HCT116 (cell line): Measurements from ENCODE around the gene DNASE1L1. TPM values are rescaled to one million over a fixed set of nuclear protein-coding genes. Genes with fewer than 3 reads are reported as not detected.

Source experiments
- ATAC-seq: fragments of 200-7000 bp; cut with Tn5 transposase; 2 replicates; pipeline ENCODE4 v1.9.1; 2020; ENCODE audit warnings: mild to moderate bottlenecking, moderate library complexity
- BruUV-seq: library from RNA; stranded (reverse); fragments of 400-500 nt; replicated peaks from 2 replicates; lab custom pipeline; 2021; lab: Mats Ljungman, UMichigan
- CTCF ChIA-PET: fragments of 300-600 bp; sonication (Branson Sonifier 250); formaldehyde crosslinking; loops from one replicate; lab custom pipeline; 2021; ENCODE audit warnings: antibody characterized with exemption; lab: Charles Lee
- POLR2A ChIA-PET: fragments of 300-600, 350-600 bp; sonication (Branson Sonifier 250); formaldehyde crosslinking; loops from one replicate; lab custom pipeline; 2021; ENCODE audit warnings: antibody characterized with exemption; lab: Charles Lee
- RAD21 ChIA-PET, 2 experiments: fragments of 300-600 bp; sonication (Branson Sonifier 250); formaldehyde crosslinking; loops; one replicate each; lab custom pipeline; 2023; ENCODE audit warnings: low total read pairs in 2 of 2; ENCODE audit not compliant: uncharacterized antibody in 2 of 2, unreplicated experiment in 2 of 2, low non-redundant PET in 1 of 2; lab: Charles Lee
- DNase-seq: peaks from one replicate; pipeline ENCODE4 v3.0.0-alpha.2; 2010; ENCODE audit warnings: low read depth, low spot score
- H2AFZ ChIP-seq: fragments of 200-600 bp; shearing (Covaris generic), sonication (generic); 2 replicates; pipeline ENCODE4 v1.6.1; 2017; ENCODE audit warnings: low read depth, mixed run types, mixed read lengths, antibody characterized with exemption, low read length; ENCODE audit not compliant: poor library complexity, severe bottlenecking
- H3K27ac ChIP-seq: 2 replicates; pipeline ENCODE4 v1.5.1; 2012; ENCODE audit warnings: low read depth, low read length
- H3K27me3 ChIP-seq: fragments of 200-600 bp; sonication (generic); 2 replicates; pipeline ENCODE4 v1.6.1; 2016; ENCODE audit warnings: mixed run types, low read length, mixed read lengths; ENCODE audit not compliant: insufficient read depth
- H3K36me3 ChIP-seq, 2 experiments: fragments of 200-500 bp in 1 of 2; fragments of 200-600 bp in 1 of 2; sonication (Bioruptor generic) in 1 of 2; sonication (generic) in 1 of 2; 2 replicates each; pipeline versions ENCODE4 v1.5.1 to v1.6.1; 2014 to 2016; ENCODE audit warnings: low read length in 2 of 2, inconsistent platforms in 1 of 2, mixed read lengths in 1 of 2, mixed run types in 1 of 2; ENCODE audit not compliant: insufficient read depth in 2 of 2, control insufficient read depth in 1 of 2
- H3K4me1 ChIP-seq, 2 experiments: fragments of 200-600 bp in 1 of 2; sonication (generic) in 1 of 2; 2 replicates each; pipeline versions ENCODE4 v1.5.1 to v1.6.1; 2012 to 2017; ENCODE audit warnings: low read length in 2 of 2, inconsistent platforms in 1 of 2, mild to moderate bottlenecking in 1 of 2, mixed read lengths in 1 of 2, mixed run types in 1 of 2, moderate library complexity in 1 of 2; ENCODE audit not compliant: insufficient read depth in 2 of 2, control insufficient read depth in 1 of 2
- H3K4me2 ChIP-seq: fragments of 200-600 bp; sonication (generic); 2 replicates; pipeline ENCODE4 v1.6.1; 2017; ENCODE audit warnings: mixed run types, low read length, mixed read lengths
- H3K4me3 ChIP-seq, 2 experiments: fragments of 200-600 bp in 1 of 2; sonication (generic) in 1 of 2; replicated peaks in 1 of 2; 2 replicates each; pipeline ENCODE4 v1.5.1; 2011 to 2016; ENCODE audit warnings: low read length in 2 of 2, control low read depth in 1 of 2, low read depth in 1 of 2, mild to moderate bottlenecking in 1 of 2, mixed read lengths in 1 of 2, mixed run types in 1 of 2
- H3K79me2 ChIP-seq: fragments of 200-600 bp; sonication (generic); 2 replicates; pipeline ENCODE4 v1.6.1; 2017; ENCODE audit warnings: mild to moderate bottlenecking, mixed run types, low read length, moderate library complexity, mixed read lengths; ENCODE audit not compliant: insufficient read depth
- H3K9ac ChIP-seq: fragments of 200-600 bp; sonication (generic); 2 replicates; pipeline ENCODE4 v1.6.1; 2016; ENCODE audit warnings: low read length, mixed read lengths
- H3K9me2 ChIP-seq: fragments of 200-600 bp; sonication (generic), shearing (Covaris generic); 2 replicates; pipeline ENCODE4 v1.6.1; 2017; ENCODE audit warnings: mixed run types, mild to moderate bottlenecking, moderate library complexity; ENCODE audit not compliant: insufficient read depth
- H3K9me3 ChIP-seq, 2 experiments: fragments of 200-500 bp in 1 of 2; fragments of 200-600 bp in 1 of 2; sonication (Bioruptor generic) in 1 of 2; sonication (generic) in 1 of 2; 2 replicates each; pipeline ENCODE4 v1.6.1; 2014 to 2017; ENCODE audit warnings: low read length in 2 of 2, mixed read lengths in 2 of 2, inconsistent platforms in 1 of 2, low read depth in 1 of 2, mild to moderate bottlenecking in 1 of 2, mixed run types in 1 of 2, moderate library complexity in 1 of 2; ENCODE audit not compliant: control insufficient read depth in 1 of 2, insufficient read depth in 1 of 2
- H4K20me1 ChIP-seq: fragments of 200-600 bp; sonication (generic), shearing (Covaris generic); 2 replicates; pipeline ENCODE4 v1.6.1; 2017; ENCODE audit warnings: mixed run types, mild to moderate bottlenecking, moderate library complexity; ENCODE audit not compliant: insufficient read depth
- ATF3 ChIP-seq: IDR thresholded peaks from 2 replicates; pipeline ENCODE4 v1.6.1; 2012
- CBX3 ChIP-seq: IDR thresholded peaks from 2 replicates; pipeline ENCODE4 v1.6.1; 2012; ENCODE audit warnings: low read depth
- CEBPB ChIP-seq: IDR thresholded peaks from 2 replicates; pipeline ENCODE4 v1.6.1; 2012; ENCODE audit warnings: low read depth
- CTCF ChIP-seq, 3 experiments: fragments of 200-600 bp in 1 of 3; sonication (generic) in 1 of 3; IDR thresholded peaks in 2 of 3; conservative IDR thresholded peaks in 1 of 3; 2 replicates each; pipeline ENCODE4 v1.5.1; 2012 to 2017; ENCODE audit warnings: low read depth in 2 of 3, low read length in 2 of 3, antibody characterized with exemption in 1 of 3, borderline replicate concordance in 1 of 3, control low read depth in 1 of 3, mild to moderate bottlenecking in 1 of 3, mixed read lengths in 1 of 3, mixed run types in 1 of 3, moderate library complexity in 1 of 3; ENCODE audit not compliant: insufficient read depth in 1 of 3
- EGR1 ChIP-seq: IDR thresholded peaks from 2 replicates; pipeline ENCODE4 v1.6.1; 2012; ENCODE audit warnings: low read depth
- ELF1 ChIP-seq: IDR thresholded peaks from 2 replicates; pipeline ENCODE4 v1.6.1; 2012; ENCODE audit warnings: low read depth, borderline replicate concordance
- JUND ChIP-seq: IDR thresholded peaks from 2 replicates; pipeline ENCODE4 v1.6.1; 2012
- MAX ChIP-seq: IDR thresholded peaks from 2 replicates; pipeline ENCODE4 v1.6.1; 2012
- POLR2A ChIP-seq: IDR thresholded peaks from 2 replicates; pipeline ENCODE4 v1.7.0; 2011; ENCODE audit warnings: borderline replicate concordance; ENCODE audit not compliant: insufficient read depth, insufficient read length; ENCODE audit errors: extremely low read depth
- POLR2AphosphoS5 ChIP-seq: IDR thresholded peaks from 2 replicates; pipeline ENCODE4 v1.6.1; 2011; ENCODE audit warnings: mild to moderate bottlenecking, low read depth, low read length, moderate library complexity
- RAD21 ChIP-seq: IDR thresholded peaks from 2 replicates; pipeline ENCODE4 v1.6.1; 2012; ENCODE audit warnings: low read depth, mild to moderate bottlenecking
- REST ChIP-seq: IDR thresholded peaks from 2 replicates; pipeline ENCODE4 v1.6.1; 2012; ENCODE audit warnings: low read depth
- SIN3A ChIP-seq: IDR thresholded peaks from 2 replicates; pipeline ENCODE4 v1.6.1; 2012; ENCODE audit warnings: low read depth
- SP1 ChIP-seq: IDR thresholded peaks from 2 replicates; pipeline ENCODE4 v1.6.1; 2012; ENCODE audit warnings: low read depth
- SRF ChIP-seq: IDR thresholded peaks from 2 replicates; pipeline ENCODE4 v1.6.1; 2012; ENCODE audit warnings: low read depth
- YY1 ChIP-seq: IDR thresholded peaks from 2 replicates; pipeline ENCODE4 v1.6.1; 2011; ENCODE audit warnings: low read length, low read depth, moderate library complexity, mild to moderate bottlenecking; ENCODE audit not compliant: insufficient replicate concordance; ENCODE audit errors: extremely low read depth
- ZFX ChIP-seq: fragments of 450-650 bp; IDR thresholded peaks from 2 replicates; pipeline ENCODE4 v1.6.1; 2017
- intact Hi-C: fragments of 100-400 bp; cut with micrococcal nuclease; formaldehyde crosslinking; loops from 2 replicates; pipeline ENCODE4 v1.10.0; 2022
- total RNA-seq: library from RNA; stranded (reverse); gene quantifications from one replicate; pipeline ENCODE4 v1.2.1, GENCODE V29; 2021; ENCODE audit not compliant: unreplicated experiment

The DNASE1L1 gene
- total RNA-seq, 1 experiment from 2014 or later = 16.5 TPM

- Histone ChIP-seq H2AFZ (no peak overlapping the region), H3K9me3 (no peaks in the 10 kb centered on the region), H3K9ac (no peak overlapping the region), H3K79me2 (peaks cover 21% of the 10 kb centered on the region; the same call in 1 of the 2 replicates), H3K4me3 (no peak overlapping the region), H3K9me2 (no peaks in the 10 kb centered on the region), H4K20me1 (0 out of 2 replicates have a peak, but pooled peaks cover 2% of the 10 kb centered on the region), H3K27ac (no peak overlapping the region), H3K4me2 (no peak overlapping the region)
- no peak for ATAC-seq
- CTCF ChIA-PET = no interaction called here
- BruUV-seq = no TSS peak
- POLR2A ChIA-PET = no interaction called here
- TF ChIP-seq YY1 = no peak
- no peak for TF ChIP-seq SP1
- no peak for TF ChIP-seq SIN3A
- no peak for TF ChIP-seq CEBPB
- no peak for TF ChIP-seq CTCF (IDR thresholded peaks at IDR 0.05 in 2 of 3, conservative IDR thresholded peaks at IDR 0.05 in 1 of 3; ENCODE audit: borderline replicate concordance in 1 of 3, insufficient read depth in 1 of 3, low read depth in 2 of 3, low read length in 2 of 3)
- TF ChIP-seq EGR1 = no peak
- no peak for TF ChIP-seq POLR2AphosphoS5
- no peak for TF ChIP-seq ZFX
- no peak for TF ChIP-seq SRF
- TF ChIP-seq CBX3 = no peak
- TF ChIP-seq, all 23 proteins: peak for 0
- Histone ChIP-seq H3K27me3 (no peaks in the 10 kb centered on the region), H3K4me1 (no peaks in the 10 kb centered on the region), H3K36me3 (peaks cover 6 to 27% of the 10 kb centered on the region in 2 experiments; a peak in 3 of 4 replicates)
- DNase-seq = no peak
- RAD21 ChIA-PET = no interaction called here
- intact Hi-C loops = no loop called here
Measured at GRCh38 chrX:154358011-154358410, 51.0 kb downstream of the DNASE1L1 start.

GRCh38 chrX:154357205-154357604 lies 51.8 kb downstream of the DNASE1L1 start:
- no TSS peak for BruUV-seq
- H3K9ac ChIP-seq = no peak overlapping the region
- H3K27me3 ChIP-seq = no peaks in the 10 kb centered on the region
- ChIA-PET POLR2A (no interaction called here), CTCF (no interaction called here), RAD21 (no interaction called here)
- no peaks in the 10 kb centered on the region for H3K4me1 ChIP-seq
- H3K79me2 ChIP-seq = peaks cover 12% of the 10 kb centered on the region; the same call in 1 of the 2 replicates
- no peak for DNase-seq
- no peaks in the 10 kb centered on the region for H3K9me2 ChIP-seq
- no peak overlapping the region for H3K27ac ChIP-seq
- no peak overlapping the region for H2AFZ ChIP-seq
- H3K4me3 ChIP-seq = no peak overlapping the region
- peaks cover 8 to 20% of the 10 kb centered on the region in 2 experiments; a peak in 2 of 4 replicates for H3K36me3 ChIP-seq
- no peaks in the 10 kb centered on the region for H4K20me1 ChIP-seq
- no peaks in the 10 kb centered on the region for H3K9me3 ChIP-seq
- no peak overlapping the region for H3K4me2 ChIP-seq
- ATAC-seq = no peak
- intact Hi-C loops = no loop called here
- TF ChIP-seq REST = no peak
- TF ChIP-seq POLR2AphosphoS5 = no peak
- TF ChIP-seq ATF3 = no peak
- TF ChIP-seq RAD21 = no peak
- TF ChIP-seq ZFX = no peak
- TF ChIP-seq EGR1 = no peak
- no peak for TF ChIP-seq SRF
- TF ChIP-seq ELF1 = no peak
- no peak for TF ChIP-seq POLR2A
- no peak for TF ChIP-seq JUND
- TF ChIP-seq CBX3 = no peak
- TF ChIP-seq MAX = no peak
- no peak for TF ChIP-seq CEBPB
